Type B pancreatic cell (in vitro differentiated cells): Measurements from ENCODE around the gene ALG6. TPM values are rescaled to one million over a fixed set of nuclear protein-coding genes. Genes with fewer than 3 reads are reported as not detected.

ENCODE experiments used
- DNase-seq: peaks from one replicate; pipeline ENCODE4 v3.0.0; 2021; ENCODE audit warnings: mixed read lengths; ENCODE audit not compliant: unreplicated experiment; ENCODE audit errors: extremely low spot score
- H3K27ac Mint-ChIP-seq: 2 replicates; pipeline ENCODE4 v1.8.0; 2021; ENCODE audit warnings: mild to moderate bottlenecking, mixed read lengths
- H3K27me3 Mint-ChIP-seq: 2 replicates; pipeline ENCODE4 v1.8.0; 2021; ENCODE audit warnings: mixed read lengths
- H3K36me3 Mint-ChIP-seq: 2 replicates; pipeline ENCODE4 v1.8.0; 2021; ENCODE audit warnings: mixed read lengths
- H3K4me1 Mint-ChIP-seq: one replicate; pipeline ENCODE4 v1.8.0; 2021; ENCODE audit warnings: mixed read lengths; ENCODE audit not compliant: unreplicated experiment
- H3K4me3 Mint-ChIP-seq: 2 replicates; pipeline ENCODE4 v1.8.0; 2021; ENCODE audit warnings: mild to moderate bottlenecking, mixed read lengths
- H3K9me3 Mint-ChIP-seq: 2 replicates; pipeline ENCODE4 v1.8.0; 2021; ENCODE audit warnings: mixed read lengths
- total RNA-seq: library from RNA; stranded (reverse); gene quantifications from 2 replicates; pipeline ENCODE4 v1.2.1, GENCODE V29; 2021; ENCODE audit warnings: low replicate concordance
- TF ChIP-seq, protein P1 (sequence below): fragments of 200-600 bp; sonication (generic); conservative IDR thresholded peaks from 2 replicates; pipeline ENCODE4 v1.5.0; 2021; ENCODE audit warnings: antibody characterized with exemption, mild to moderate bottlenecking

Gene ALG6
- total RNA-seq, 1 donor from 2014 or later = 20.5 TPM

DNA sequence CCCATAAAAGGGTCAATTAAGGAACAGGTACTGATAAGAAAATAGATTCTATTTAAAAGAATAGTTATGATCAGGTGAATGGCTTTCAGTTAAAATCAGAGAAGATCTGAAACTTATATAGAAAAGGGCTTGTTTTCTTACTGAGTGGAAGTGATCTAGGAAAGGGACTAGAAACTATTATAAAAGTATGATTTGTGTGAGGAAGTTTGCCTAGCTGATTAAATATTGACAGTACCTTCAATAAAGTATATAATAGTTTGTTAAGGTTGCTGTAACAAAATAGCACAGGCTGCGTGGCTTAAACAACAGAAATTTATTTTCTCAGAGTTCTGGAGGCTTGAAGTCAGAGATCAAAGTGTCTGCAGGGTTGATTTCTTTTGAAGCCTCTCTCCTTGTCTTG is 5.4 kb upstream of the ALG6 start:
- no peaks in the 10 kb centered on the region for H3K4me1 Mint-ChIP-seq
- TF ChIP-seq, protein P1, sequence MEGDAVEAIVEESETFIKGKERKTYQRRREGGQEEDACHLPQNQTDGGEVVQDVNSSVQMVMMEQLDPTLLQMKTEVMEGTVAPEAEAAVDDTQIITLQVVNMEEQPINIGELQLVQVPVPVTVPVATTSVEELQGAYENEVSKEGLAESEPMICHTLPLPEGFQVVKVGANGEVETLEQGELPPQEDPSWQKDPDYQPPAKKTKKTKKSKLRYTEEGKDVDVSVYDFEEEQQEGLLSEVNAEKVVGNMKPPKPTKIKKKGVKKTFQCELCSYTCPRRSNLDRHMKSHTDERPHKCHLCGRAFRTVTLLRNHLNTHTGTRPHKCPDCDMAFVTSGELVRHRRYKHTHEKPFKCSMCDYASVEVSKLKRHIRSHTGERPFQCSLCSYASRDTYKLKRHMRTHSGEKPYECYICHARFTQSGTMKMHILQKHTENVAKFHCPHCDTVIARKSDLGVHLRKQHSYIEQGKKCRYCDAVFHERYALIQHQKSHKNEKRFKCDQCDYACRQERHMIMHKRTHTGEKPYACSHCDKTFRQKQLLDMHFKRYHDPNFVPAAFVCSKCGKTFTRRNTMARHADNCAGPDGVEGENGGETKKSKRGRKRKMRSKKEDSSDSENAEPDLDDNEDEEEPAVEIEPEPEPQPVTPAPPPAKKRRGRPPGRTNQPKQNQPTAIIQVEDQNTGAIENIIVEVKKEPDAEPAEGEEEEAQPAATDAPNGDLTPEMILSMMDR = no peak
- no peaks in the 10 kb centered on the region for H3K9me3 Mint-ChIP-seq
- DNase-seq = no peak
- H3K36me3 Mint-ChIP-seq = no peaks in the 10 kb centered on the region
- H3K27me3 Mint-ChIP-seq = peaks cover 11% of the 10 kb centered on the region
- no peak overlapping the region for H3K4me3 Mint-ChIP-seq
- no peak overlapping the region for H3K27ac Mint-ChIP-seq

DNA sequence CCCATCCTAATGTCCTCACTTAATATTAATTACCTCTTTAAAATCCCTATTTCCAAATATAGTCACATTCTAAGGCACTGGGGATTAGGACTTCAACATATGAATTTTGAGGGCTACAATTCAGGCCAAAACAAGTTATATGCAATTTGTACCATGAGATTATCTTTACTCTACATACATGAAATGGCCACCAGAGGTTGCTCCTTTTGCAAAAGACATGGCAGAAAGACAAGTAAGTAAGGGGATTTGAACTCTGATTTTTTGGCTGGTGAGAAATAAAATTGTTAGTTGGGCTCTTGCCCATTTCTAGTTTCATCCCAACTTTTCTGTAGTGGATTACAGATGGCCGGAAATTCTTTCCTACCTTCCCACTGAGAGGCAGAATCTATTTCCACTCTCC is 4.8 kb upstream of the ALG6 start:
- Mint-ChIP-seq H3K27me3 (peaks cover 11% of the 10 kb centered on the region), H3K9me3 (no peaks in the 10 kb centered on the region), H3K27ac (no peak overlapping the region), H3K4me3 (no peak overlapping the region), H3K4me1 (no peaks in the 10 kb centered on the region), H3K36me3 (no peaks in the 10 kb centered on the region)
- TF ChIP-seq, protein P1 = peak; percentile 29
- DNase-seq = no peak

DNA sequence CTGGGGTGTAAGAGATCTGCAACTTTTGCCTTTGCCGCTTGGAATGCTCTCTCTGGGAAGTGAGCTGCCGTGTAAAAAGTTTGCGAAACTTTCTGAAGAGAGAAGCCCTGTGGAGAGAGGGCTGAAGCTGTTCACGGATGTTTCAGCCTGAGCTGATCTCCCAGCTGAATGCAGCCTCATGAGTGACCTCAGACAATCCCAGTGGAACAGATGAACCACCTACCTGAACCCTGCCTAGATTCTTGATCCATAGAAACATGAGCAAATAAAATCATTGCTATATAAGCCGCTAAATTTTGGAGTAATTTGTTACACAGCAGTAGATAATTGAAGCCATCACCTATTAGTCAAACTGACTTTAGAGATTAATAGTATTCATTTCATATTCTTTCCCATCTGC is 4.4 kb upstream of the ALG6 start:
- Mint-ChIP-seq H3K27ac (no peak overlapping the region), H3K4me1 (no peaks in the 10 kb centered on the region), H3K27me3 (peaks cover 11% of the 10 kb centered on the region), H3K4me3 (no peak overlapping the region), H3K36me3 (no peaks in the 10 kb centered on the region), H3K9me3 (no peaks in the 10 kb centered on the region)
- no peak for DNase-seq
- TF ChIP-seq, protein P1 = no peak

DNA sequence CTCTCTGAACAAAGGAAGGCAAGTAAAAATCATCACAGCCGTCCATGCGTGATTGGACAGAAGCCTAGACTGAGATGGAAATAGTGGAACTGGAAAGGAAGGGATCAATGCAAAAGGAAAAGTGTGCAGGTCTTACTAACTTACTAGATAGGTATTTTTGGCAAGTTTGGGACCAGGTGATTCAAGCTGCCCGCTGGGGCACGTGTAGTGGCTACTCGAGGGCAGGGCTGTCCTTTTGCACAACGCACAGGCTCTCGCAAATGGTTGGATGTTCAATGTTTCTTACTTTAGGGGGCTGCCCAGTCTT is 566 bp upstream of the ALG6 start:
- TF ChIP-seq, protein P1 = no peak
- Mint-ChIP-seq H3K4me3 (peak overlapping the region; percentile 83), H3K4me1 (no peaks in the 10 kb centered on the region), H3K27me3 (peaks cover 9% of the 10 kb centered on the region), H3K27ac (peak overlapping the region; percentile 17), H3K36me3 (peaks cover 10% of the 10 kb centered on the region), H3K9me3 (no peaks in the 10 kb centered on the region)
- DNase-seq = no peak

DNA sequence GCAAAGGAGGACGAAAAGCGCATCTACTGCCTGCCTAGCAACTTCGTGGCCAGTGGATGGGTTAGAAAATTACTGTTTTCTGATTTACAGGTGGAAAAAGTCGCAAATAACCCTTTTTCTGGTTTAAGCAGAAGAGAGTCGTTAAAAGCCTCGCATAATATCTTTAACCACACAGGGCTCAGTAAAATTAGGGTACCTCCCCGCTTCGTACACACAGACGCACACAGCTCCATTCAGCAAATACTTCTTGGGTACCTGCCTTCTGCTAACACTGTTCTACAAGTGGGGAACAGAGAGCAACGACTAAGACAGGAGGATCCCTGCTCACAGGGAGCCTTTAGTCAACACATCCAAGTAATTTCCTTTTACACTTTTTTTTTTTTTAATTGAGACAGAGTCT is 704 bp downstream of the ALG6 start:
- DNase-seq = no peak
- no peaks in the 10 kb centered on the region for H3K4me1 Mint-ChIP-seq
- peak overlapping the region; percentile 98 for H3K4me3 Mint-ChIP-seq
- H3K36me3 Mint-ChIP-seq = peaks cover 13% of the 10 kb centered on the region
- TF ChIP-seq, protein P1 = no peak
- no peaks in the 10 kb centered on the region for H3K9me3 Mint-ChIP-seq
- peak overlapping the region; percentile 73 for H3K27ac Mint-ChIP-seq
- H3K27me3 Mint-ChIP-seq = no peaks in the 10 kb centered on the region

DNA sequence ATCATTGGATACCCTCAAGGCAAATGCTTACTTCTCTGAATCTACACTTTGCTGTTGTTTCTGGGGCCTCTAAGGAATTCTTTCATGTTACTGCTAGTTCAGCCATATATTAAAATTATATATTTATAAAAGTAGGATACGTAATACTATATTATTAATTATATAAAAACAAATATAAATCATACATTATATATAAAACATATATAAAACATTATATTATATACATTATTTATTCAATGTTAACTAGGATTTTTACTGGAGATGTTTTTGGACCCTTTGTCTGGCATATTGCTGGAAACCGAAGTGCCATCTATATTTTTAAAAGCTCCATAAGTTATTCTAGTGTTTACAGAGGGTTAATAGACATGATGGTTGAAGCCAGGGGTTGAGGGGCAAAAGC is 12.2 kb downstream of the ALG6 start:
- Mint-ChIP-seq H3K27ac (no peak overlapping the region), H3K4me1 (no peaks in the 10 kb centered on the region), H3K36me3 (peaks cover 9% of the 10 kb centered on the region), H3K9me3 (no peaks in the 10 kb centered on the region), H3K27me3 (no peaks in the 10 kb centered on the region), H3K4me3 (no peak overlapping the region)
- DNase-seq = no peak
- TF ChIP-seq, protein P1 = no peak
